Measurements from ENCODE around the gene TCF25.
"Not testable (repeated sequence)": the region's sequence is repeated elsewhere in the genome, so short reads cannot be mapped to it uniquely, and the experiment has no call there.

The TCF25 gene

GRCh38 chr16:89864527-89864820 lies 8.9 kb upstream of the TCF25 start:
- no peak for DNase-seq (ENCODE audit: extremely low spot score)
- TF ChIP-seq CTCF (IDR thresholded peaks at IDR 0.05; ENCODE audit: control extremely low read depth, extremely low read depth, low read depth, missing control alignments), result no peak
- CTCF ChIA-PET, result interaction anchor here (0.7 to 7.9 kb wide), 4 partner anchors 9 to 165 kb away, joined by 3 to 68 read pairs (median 42); partner anchors contain the start of genes SPATA2L and TCF25
- POLR2A ChIA-PET, result no interaction called here

- DNase-seq (ENCODE audit: extremely low spot score), result no peak
- POLR2A ChIA-PET, result no interaction called here
- CTCF ChIA-PET, result no interaction called here
- TF ChIP-seq CTCF (IDR thresholded peaks at IDR 0.05; ENCODE audit: control extremely low read depth, extremely low read depth, low read depth, missing control alignments), result no peak
Observed at GRCh38 chr16:89867918-89868317, 5.5 kb upstream of the TCF25 start.

GRCh38 chr16:89869911-89870310 lies 3.5 kb upstream of the TCF25 start:
- DNase-seq (ENCODE audit: extremely low spot score), result no peak
- TF ChIP-seq CTCF (IDR thresholded peaks at IDR 0.05; ENCODE audit: control extremely low read depth, extremely low read depth, low read depth, missing control alignments), result no peak
- ChIA-PET POLR2A (no interaction called here), CTCF (interaction anchor here (7.6 kb wide), 1 partner anchor 9 kb away, joined by 67 read pairs; no protein-coding TSS in a partner anchor)

GRCh38 chr16:89870440-89870839 lies 3.0 kb upstream of the TCF25 start:
- no peak for DNase-seq (ENCODE audit: extremely low spot score)
- POLR2A ChIA-PET, result no interaction called here
- no peak for TF ChIP-seq CTCF (IDR thresholded peaks at IDR 0.05; ENCODE audit: control extremely low read depth, extremely low read depth, low read depth, missing control alignments)
- CTCF ChIA-PET, result interaction anchor here (7.6 kb wide), 1 partner anchor 9 kb away, joined by 67 read pairs; no protein-coding TSS in a partner anchor

- no peak for TF ChIP-seq CTCF (IDR thresholded peaks at IDR 0.05; ENCODE audit: control extremely low read depth, extremely low read depth, low read depth, missing control alignments)
- ChIA-PET POLR2A (no interaction called here), CTCF (interaction anchor here (1.2 to 7.6 kb wide), 3 partner anchors 11 to 166 kb away, joined by 3 to 67 read pairs (median 9); no protein-coding TSS in a partner anchor)
- no peak for DNase-seq (ENCODE audit: extremely low spot score)
Observed at GRCh38 chr16:89871895-89872294, 1.5 kb upstream of the TCF25 start.

- CTCF ChIA-PET, result interaction anchor here (1.0 to 7.6 kb wide), 5 partner anchors 13 to 173 kb away, joined by 3 to 67 read pairs (median 8); no protein-coding TSS in a partner anchor
- DNase-seq (ENCODE audit: extremely low spot score), result peak; percentile 98
- TF ChIP-seq CTCF (IDR thresholded peaks at IDR 0.05; ENCODE audit: control extremely low read depth, extremely low read depth, low read depth, missing control alignments), result no peak
- POLR2A ChIA-PET, result interaction anchor here (0.6 to 1.8 kb wide), 4 partner anchors 11 to 366 kb away, joined by 3 to 7 read pairs (median 4); partner anchors contain the start of gene SPG7
Observed at GRCh38 chr16:89873972-89874689, 739 bp downstream of the TCF25 start.

- POLR2A ChIA-PET, result interaction anchor here (0.5 kb wide), 1 partner anchor 32 kb away, joined by 3 read pairs; no protein-coding TSS in a partner anchor
- CTCF ChIA-PET; DNase-seq (ENCODE audit: extremely low spot score): not testable (repeated sequence)
Observed at GRCh38 chr16:89879123-89879522, 5.7 kb downstream of the TCF25 start.

All from GM10248 (cell line).